Kidney tubule cell (primary cell): ENCODE measurements around the gene SLC25A53.
A peak's percentile ranks its signal among the peaks of the same experiment; 100 is the strongest.
"Not testable (repeated sequence)": the region's sequence is repeated elsewhere in the genome, so short reads cannot be mapped to it uniquely, and the experiment has no call there.

Source experiments
- DNase-seq: peaks from one replicate; pipeline ENCODE4 v3.0.0-alpha.2; 2018; ENCODE audit warnings: low spot score

The SLC25A53 gene

GRCh38 chrX:104130808-104131207 is 26.0 kb downstream of the SLC25A53 start:
- no peak for DNase-seq

GRCh38 chrX:104126856-104127255 is 30.0 kb downstream of the SLC25A53 start:
- no peak for DNase-seq

GRCh38 chrX:104122829-104123228 is 34.0 kb downstream of the SLC25A53 start:
- DNase-seq, result no peak

GRCh38 chrX:104118765-104119164 is 38.0 kb downstream of the SLC25A53 start:
- DNase-seq, result no peak

- no peak for DNase-seq
These were observed 39.0 kb downstream of the SLC25A53 start for GRCh38 chrX:104117759-104118158.

- peak; percentile 67 for DNase-seq
These were observed 43.4 kb downstream of the SLC25A53 start for GRCh38 chrX:104113222-104113965.

- peak; percentile 65 for DNase-seq
These were observed 44.4 kb downstream of the SLC25A53 start, which contains the start of gene ZCCHC18 for GRCh38 chrX:104112326-104112951. ZCCHC18 (plus strand) TSS chrX:104112523; CDS start chrX:104114112, 1,589 bp downstream.

GRCh38 chrX:104110491-104111240 is 46.1 kb downstream of the SLC25A53 start:
- DNase-seq, result not testable (repeated sequence)

GRCh38 chrX:104108955-104109354 is 47.9 kb downstream of the SLC25A53 start:
- DNase-seq, result no peak

- DNase-seq, result no peak
These were observed 51.2 kb downstream of the SLC25A53 start for GRCh38 chrX:104105330-104106262.

GRCh38 chrX:104104676-104105075 is 52.1 kb downstream of the SLC25A53 start:
- DNase-seq, result no peak

GRCh38 chrX:104098919-104099318 is 57.9 kb downstream of the SLC25A53 start:
- DNase-seq, result no peak

GRCh38 chrX:104098151-104098808 is 58.5 kb downstream of the SLC25A53 start:
- peak; percentile 67 for DNase-seq

GRCh38 chrX:104085919-104086318 is 70.9 kb downstream of the SLC25A53 start:
- DNase-seq, result no peak

GRCh38 chrX:104085477-104085876 is 71.3 kb downstream of the SLC25A53 start:
- no peak for DNase-seq

- DNase-seq, result no peak
These were observed 72.1 kb downstream of the SLC25A53 start for GRCh38 chrX:104084534-104085277.

GRCh38 chrX:104084063-104084462 is 72.7 kb downstream of the SLC25A53 start:
- DNase-seq, result no peak

- DNase-seq, result not testable (repeated sequence)
These were observed 79.0 kb downstream of the SLC25A53 start for GRCh38 chrX:104077854-104078253.

GRCh38 chrX:104075778-104076445 is 80.9 kb downstream of the SLC25A53 start, which contains the start of gene TMSB15C:
TMSB15C (minus strand) TSS chrX:104076236.
- DNase-seq, result not testable (repeated sequence)

GRCh38 chrX:104062636-104063035 is 94.2 kb downstream of the SLC25A53 start:
- DNase-seq, result not testable (repeated sequence)
